GM23338 (cell line): Measurements from ENCODE around the gene PRDM1. TPM values are rescaled to one million over a fixed set of nuclear protein-coding genes. Genes with fewer than 3 reads are reported as not detected.

Experiments used
- ATAC-seq: fragments of 200-7000 bp; cut with Tn5 transposase; 3 replicates; pipeline ENCODE4 v1.9.1; 2020
- DNase-seq: peaks from one replicate; pipeline ENCODE4 v3.0.0-alpha.2; 2015; ENCODE audit warnings: low spot score
- H2AFZ ChIP-seq: fragments of 200-600 bp; sonication (generic); 2 replicates; pipeline ENCODE4 v1.8.0; 2016; ENCODE audit warnings: antibody characterized with exemption, mild to moderate bottlenecking, moderate library complexity
- H3F3A ChIP-seq: fragments of 200-600 bp; sonication (generic); replicated peaks from 2 replicates; pipeline ENCODE4 v1.8.0; 2017; ENCODE audit warnings: antibody characterized with exemption, mixed run types, low read depth
- H3K27ac ChIP-seq: fragments of 200-600 bp; sonication (generic); 2 replicates; pipeline ENCODE4 v1.6.1; 2016; ENCODE audit warnings: low read depth
- H3K27me3 ChIP-seq: fragments of 200-600 bp; sonication (generic); 2 replicates; pipeline ENCODE4 v1.8.0; 2016; ENCODE audit warnings: mild to moderate bottlenecking, mixed run types, moderate library complexity; ENCODE audit not compliant: insufficient read depth
- H3K36me3 ChIP-seq: fragments of 200-600 bp; sonication (generic); 2 replicates; pipeline ENCODE4 v1.8.0; 2016; ENCODE audit warnings: mild to moderate bottlenecking; ENCODE audit not compliant: insufficient read depth
- H3K4me1 ChIP-seq: fragments of 200-600 bp; sonication (generic); 2 replicates; pipeline ENCODE4 v1.8.0; 2016; ENCODE audit warnings: mild to moderate bottlenecking, moderate library complexity; ENCODE audit not compliant: insufficient read depth
- H3K4me2 ChIP-seq: fragments of 200-600 bp; sonication (generic); 2 replicates; pipeline ENCODE4 v1.7.1; 2017; ENCODE audit warnings: mixed run types
- H3K4me3 ChIP-seq: fragments of 200-600 bp; sonication (generic); 2 replicates; pipeline ENCODE4 v1.6.1; 2016; ENCODE audit warnings: mixed run types
- H3K79me2 ChIP-seq: fragments of 200-600 bp; sonication (generic); replicated peaks from 2 replicates; pipeline ENCODE4 v1.8.0; 2017; ENCODE audit warnings: mild to moderate bottlenecking; ENCODE audit not compliant: insufficient read depth
- H3K9me2 ChIP-seq: fragments of 200-600 bp; sonication (generic); 2 replicates; pipeline ENCODE4 v1.8.0; 2017; ENCODE audit not compliant: insufficient read depth
- H4K20me1 ChIP-seq: fragments of 200-600 bp; sonication (generic); replicated peaks from 2 replicates; pipeline ENCODE4 v1.8.0; 2017; ENCODE audit warnings: mild to moderate bottlenecking; ENCODE audit not compliant: insufficient read depth
- H3K27ac Mint-ChIP-seq: 2 replicates; pipeline ENCODE4 v1.8.0; 2020; ENCODE audit warnings: inconsistent platforms, mild to moderate bottlenecking, moderate library complexity, mixed read lengths
- H3K27me3 Mint-ChIP-seq: 3 replicates; pipeline ENCODE4 v1.8.0; 2022; ENCODE audit warnings: low read depth, mild to moderate bottlenecking, moderate library complexity, mixed read lengths, inconsistent platforms; ENCODE audit not compliant: insufficient read depth, poor library complexity
- H3K36me3 Mint-ChIP-seq: 3 replicates; pipeline ENCODE4 v1.8.0; 2021; ENCODE audit warnings: low read depth, mild to moderate bottlenecking, inconsistent platforms, moderate library complexity, mixed read lengths
- H3K4me1 Mint-ChIP-seq: 3 replicates; pipeline ENCODE4 v1.8.0; 2020; ENCODE audit warnings: mild to moderate bottlenecking, inconsistent platforms, mixed read lengths
- H3K4me3 Mint-ChIP-seq: 3 replicates; pipeline ENCODE4 v1.8.0; 2021; ENCODE audit warnings: moderate library complexity, mild to moderate bottlenecking, inconsistent platforms, mixed read lengths
- H3K9me3 Mint-ChIP-seq: 3 replicates; pipeline ENCODE4 v1.8.0; 2020; ENCODE audit warnings: moderate library complexity, mild to moderate bottlenecking, inconsistent platforms, mixed read lengths
- CREB1 ChIP-seq: fragments of 250-450 bp; sonication (Bioruptor Pico); IDR thresholded peaks from 2 replicates; pipeline ENCODE4 v1.5.0; 2020; ENCODE audit warnings: low read depth, mild to moderate bottlenecking, moderate library complexity
- ETS1 ChIP-seq: IDR thresholded peaks from 2 replicates; pipeline ENCODE4 v1.6.1; 2016; ENCODE audit warnings: antibody characterized with exemption
- EZH2phosphoT487 ChIP-seq: fragments of 200-600 bp; sonication (generic); IDR thresholded peaks from one replicate; pipeline ENCODE4 v1.8.1; 2018; ENCODE audit warnings: antibody characterized with exemption; ENCODE audit not compliant: unreplicated experiment
- NANOG ChIP-seq: IDR thresholded peaks from 2 replicates; pipeline ENCODE4 v1.6.1; 2016; ENCODE audit warnings: antibody characterized with exemption, borderline replicate concordance
- POLR2AphosphoS5 ChIP-seq: IDR thresholded peaks from 2 replicates; pipeline ENCODE4 v1.6.1; 2016; ENCODE audit warnings: antibody characterized with exemption, low read depth
- REST ChIP-seq: IDR thresholded peaks from one replicate; pipeline ENCODE4 v1.6.1; 2018; ENCODE audit warnings: antibody characterized with exemption; ENCODE audit not compliant: unreplicated experiment
- STAT1 ChIP-seq: IDR thresholded peaks from one replicate; pipeline ENCODE4 v1.6.1; 2016; ENCODE audit warnings: antibody characterized with exemption; ENCODE audit not compliant: unreplicated experiment
- ZNF114 ChIP-seq: fragments of 250-450 bp; sonication (Bioruptor Pico); IDR thresholded peaks from 2 replicates; pipeline ENCODE4 v1.5.0; 2020; ENCODE audit warnings: mild to moderate bottlenecking, moderate library complexity
- ZNF462 ChIP-seq: fragments of 250-450 bp; sonication (Bioruptor Pico); IDR thresholded peaks from 2 replicates; pipeline ENCODE4 v1.5.0; 2020; ENCODE audit warnings: mild to moderate bottlenecking, moderate library complexity
- polyA plus RNA-seq: library from polyadenylated mRNA; unstranded; fragments of >200 nt; fragmentation: Nextera tagmentation; extraction: Ambion mirVana; gene quantifications from 2 replicates; pipeline ENCODE4 v1.2.1, GENCODE V29; 2016
- total RNA-seq: library from RNA; depleted of rRNA; stranded (reverse); fragments of >200 nt; shearing (Covaris generic); gene quantifications from 2 replicates; pipeline ENCODE4 v1.2.3, GENCODE V29; 2014

PRDM1 gene
- total and polyA plus RNA-seq, 2 experiments from 2014 or later, result 0.65 to 0.73 TPM

- Mint-ChIP-seq H3K27me3 (peaks cover 28% of the 10 kb centered on the region), H3K27ac (no peak overlapping the region), H3K4me1 (peaks cover 49% of the 10 kb centered on the region), H3K36me3 (no peaks in the 10 kb centered on the region), H3K9me3 (no peaks in the 10 kb centered on the region), H3K4me3 (peak overlapping the region; percentile 71)
- TF ChIP-seq POLR2AphosphoS5 (no peak), STAT1 (no peak), EZH2phosphoT487 (no peak)
- peaks cover 43% of the 10 kb centered on the region for H3K4me1 ChIP-seq
- peaks cover 38% of the 10 kb centered on the region for H3K27me3 ChIP-seq
- H2AFZ ChIP-seq, result peak overlapping the region; percentile 78; the same call in 1 of the 2 replicates
- ATAC-seq, result peak; percentile 75
- H4K20me1 ChIP-seq, result no peaks in the 10 kb centered on the region
- H3K4me2 ChIP-seq, result peak overlapping the region; percentile 79
- H3F3A ChIP-seq, result no peaks in the 10 kb centered on the region
- H3K79me2 ChIP-seq, result no peaks in the 10 kb centered on the region
- no peak overlapping the region for H3K27ac ChIP-seq
- peak overlapping the region; percentile 52 for H3K4me3 ChIP-seq
- H3K36me3 ChIP-seq, result no peaks in the 10 kb centered on the region
- DNase-seq, result peak; percentile 39
- H3K9me2 ChIP-seq, result no peaks in the 10 kb centered on the region
Measured at GRCh38 chr6:106098383-106099234, 12.5 kb downstream of the PRDM1 start.

- H3K4me1 Mint-ChIP-seq, result peaks cover 49% of the 10 kb centered on the region
Measured at GRCh38 chr6:106099235-106099537, 13.1 kb downstream of the PRDM1 start.

More at GRCh38 chr6:106099235-106099537, 13.1 kb downstream of the PRDM1 start:
- no peaks in the 10 kb centered on the region for H3K36me3 Mint-ChIP-seq
- Histone ChIP-seq H3K4me3 (peak overlapping the region; percentile 52), H3K79me2 (no peaks in the 10 kb centered on the region), H3K27me3 (peaks cover 38% of the 10 kb centered on the region), H3K9me2 (no peaks in the 10 kb centered on the region), H3K27ac (no peak overlapping the region), H3K4me2 (peak overlapping the region; percentile 79), H3K4me1 (peaks cover 43% of the 10 kb centered on the region), H2AFZ (peak overlapping the region; percentile 78; the same call in 1 of the 2 replicates), H3F3A (no peaks in the 10 kb centered on the region), H4K20me1 (no peaks in the 10 kb centered on the region), H3K36me3 (no peaks in the 10 kb centered on the region)
- H3K9me3 Mint-ChIP-seq, result no peaks in the 10 kb centered on the region
- DNase-seq (no peak), ATAC-seq (peak; percentile 41)
- H3K27ac Mint-ChIP-seq, result no peak overlapping the region
- peak overlapping the region; percentile 71 for H3K4me3 Mint-ChIP-seq
- peaks cover 28% of the 10 kb centered on the region for H3K27me3 Mint-ChIP-seq
- TF ChIP-seq REST (no peak), ZNF114 (CRISPR knock-in tag) (no peak), CREB1 (CRISPR knock-in tag) (no peak), NANOG (no peak), POLR2AphosphoS5 (no peak), ZNF462 (CRISPR knock-in tag) (no peak), ETS1 (no peak), STAT1 (no peak)
